ENCODE measurements around the gene DCT. TPM values are rescaled to one million over a fixed set of nuclear protein-coding genes. Genes with fewer than 3 reads are reported as not detected.

Gene DCT
- total RNA-seq, 1 experiment from 2014 or later: 0.12 TPM

DNA sequence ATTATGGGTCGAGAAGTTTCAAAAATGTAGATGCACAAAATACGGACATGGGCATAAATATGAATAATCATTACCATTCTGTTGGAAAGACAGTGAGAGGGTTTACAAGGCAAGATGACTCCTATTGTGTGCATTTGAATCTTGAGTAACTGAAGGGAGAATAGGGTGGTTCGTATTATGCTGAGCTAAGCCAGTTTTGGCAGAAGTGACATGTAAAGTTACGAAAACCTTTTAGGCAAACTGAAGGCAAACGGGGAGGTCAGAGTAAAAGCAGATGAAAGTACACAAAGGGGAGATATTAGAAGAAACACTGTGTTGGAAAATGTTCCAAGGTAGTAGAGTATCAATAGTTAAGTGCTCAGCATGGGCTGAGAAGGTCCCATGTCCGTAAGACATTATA lies 16.8 kb downstream of the DCT start:
- no peak overlapping the region for H2AFZ ChIP-seq (ENCODE audit: low read depth, low read length, poor library complexity, severe bottlenecking)
- no peak overlapping the region for H3K4me2 ChIP-seq (ENCODE audit: low read length)
- no peak overlapping the region for H3K27ac ChIP-seq (ENCODE audit: low read depth, low read length)
- ChIA-PET CTCF (no interaction called here), RAD21 (ENCODE audit: low non-redundant PET in 1 of 2, low total read pairs in 2 of 2, uncharacterized antibody in 2 of 2, unreplicated experiment in 2 of 2) (no interaction called here), POLR2A (no interaction called here)
- no peak overlapping the region for H3K9ac ChIP-seq (ENCODE audit: low read length)
- ATAC-seq (no peak), DNase-seq (ENCODE audit: low read depth, low spot score) (no peak)
- intact Hi-C loops (cut with micrococcal nuclease): no loop called here
- H3K9me2 ChIP-seq (ENCODE audit: insufficient read depth): no peaks in the 10 kb centered on the region
- H3K4me1 ChIP-seq (ENCODE audit: control insufficient read depth in 1 of 2, insufficient read depth in 2 of 2, low read length in 2 of 2): no peaks in the 10 kb centered on the region
- no peaks in the 10 kb centered on the region for H3K27me3 ChIP-seq (ENCODE audit: insufficient read depth, low read length)
- TF ChIP-seq SIN3A (IDR thresholded peaks at IDR 0.05; ENCODE audit: low read depth): no peak
- no peaks in the 10 kb centered on the region for H3K79me2 ChIP-seq (ENCODE audit: insufficient read depth, low read length)
- H3K4me3 ChIP-seq (replicated peaks in 1 of 2; ENCODE audit: low read depth in 1 of 2, low read length in 2 of 2): no peak overlapping the region
- no peaks in the 10 kb centered on the region for H3K36me3 ChIP-seq (ENCODE audit: control insufficient read depth in 1 of 2, insufficient read depth in 2 of 2, low read length in 2 of 2)
- no TSS peak for BruUV-seq (replicated peaks)
- no peaks in the 10 kb centered on the region for H4K20me1 ChIP-seq (ENCODE audit: insufficient read depth)
- H3K9me3 ChIP-seq (ENCODE audit: control insufficient read depth in 1 of 2, insufficient read depth in 1 of 2, low read depth in 1 of 2, low read length in 2 of 2): no peaks in the 10 kb centered on the region

DNA sequence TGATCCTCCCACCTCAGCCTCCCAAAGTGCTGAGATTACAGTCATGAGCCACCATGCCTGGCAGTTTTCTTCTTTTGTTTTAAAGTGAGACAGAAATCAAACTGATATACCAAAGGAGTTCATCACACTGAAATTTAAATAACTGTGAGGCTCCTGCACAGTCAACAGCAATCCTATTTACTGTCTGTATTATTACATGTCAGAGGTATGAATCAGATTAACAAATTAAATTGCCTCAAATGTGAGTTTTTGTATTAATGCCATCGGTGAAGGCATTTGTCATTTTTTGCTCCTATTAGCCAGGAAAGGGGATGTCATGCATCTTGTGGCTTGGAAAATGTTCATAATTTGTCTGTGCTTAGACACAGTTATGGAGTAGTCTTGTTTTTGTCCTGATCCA lies 20.4 kb downstream of the DCT start:
- no peak overlapping the region for H3K4me2 ChIP-seq (ENCODE audit: low read length)
- H3K36me3 ChIP-seq (ENCODE audit: control insufficient read depth in 1 of 2, insufficient read depth in 2 of 2, low read length in 2 of 2): no peaks in the 10 kb centered on the region
- ChIA-PET RAD21 (ENCODE audit: low non-redundant PET in 1 of 2, low total read pairs in 2 of 2, uncharacterized antibody in 2 of 2, unreplicated experiment in 2 of 2) (no interaction called here), CTCF (no interaction called here), POLR2A (no interaction called here)
- no peak for ATAC-seq
- no peak for TF ChIP-seq EGR1 (IDR thresholded peaks at IDR 0.05; ENCODE audit: low read depth)
- no peak for TF ChIP-seq FOSL1 (IDR thresholded peaks at IDR 0.05; ENCODE audit: low read depth)
- TF ChIP-seq POLR2AphosphoS5 (IDR thresholded peaks at IDR 0.05; ENCODE audit: low read depth, low read length): no peak
- TF ChIP-seq, protein P1, sequence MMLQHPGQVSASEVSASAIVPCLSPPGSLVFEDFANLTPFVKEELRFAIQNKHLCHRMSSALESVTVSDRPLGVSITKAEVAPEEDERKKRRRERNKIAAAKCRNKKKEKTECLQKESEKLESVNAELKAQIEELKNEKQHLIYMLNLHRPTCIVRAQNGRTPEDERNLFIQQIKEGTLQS (IDR thresholded peaks at IDR 0.05): no peak
- TF ChIP-seq, protein P2, sequence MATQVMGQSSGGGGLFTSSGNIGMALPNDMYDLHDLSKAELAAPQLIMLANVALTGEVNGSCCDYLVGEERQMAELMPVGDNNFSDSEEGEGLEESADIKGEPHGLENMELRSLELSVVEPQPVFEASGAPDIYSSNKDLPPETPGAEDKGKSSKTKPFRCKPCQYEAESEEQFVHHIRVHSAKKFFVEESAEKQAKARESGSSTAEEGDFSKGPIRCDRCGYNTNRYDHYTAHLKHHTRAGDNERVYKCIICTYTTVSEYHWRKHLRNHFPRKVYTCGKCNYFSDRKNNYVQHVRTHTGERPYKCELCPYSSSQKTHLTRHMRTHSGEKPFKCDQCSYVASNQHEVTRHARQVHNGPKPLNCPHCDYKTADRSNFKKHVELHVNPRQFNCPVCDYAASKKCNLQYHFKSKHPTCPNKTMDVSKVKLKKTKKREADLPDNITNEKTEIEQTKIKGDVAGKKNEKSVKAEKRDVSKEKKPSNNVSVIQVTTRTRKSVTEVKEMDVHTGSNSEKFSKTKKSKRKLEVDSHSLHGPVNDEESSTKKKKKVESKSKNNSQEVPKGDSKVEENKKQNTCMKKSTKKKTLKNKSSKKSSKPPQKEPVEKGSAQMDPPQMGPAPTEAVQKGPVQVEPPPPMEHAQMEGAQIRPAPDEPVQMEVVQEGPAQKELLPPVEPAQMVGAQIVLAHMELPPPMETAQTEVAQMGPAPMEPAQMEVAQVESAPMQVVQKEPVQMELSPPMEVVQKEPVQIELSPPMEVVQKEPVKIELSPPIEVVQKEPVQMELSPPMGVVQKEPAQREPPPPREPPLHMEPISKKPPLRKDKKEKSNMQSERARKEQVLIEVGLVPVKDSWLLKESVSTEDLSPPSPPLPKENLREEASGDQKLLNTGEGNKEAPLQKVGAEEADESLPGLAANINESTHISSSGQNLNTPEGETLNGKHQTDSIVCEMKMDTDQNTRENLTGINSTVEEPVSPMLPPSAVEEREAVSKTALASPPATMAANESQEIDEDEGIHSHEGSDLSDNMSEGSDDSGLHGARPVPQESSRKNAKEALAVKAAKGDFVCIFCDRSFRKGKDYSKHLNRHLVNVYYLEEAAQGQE (IDR thresholded peaks at IDR 0.05; ENCODE audit: low read depth): no peak
- TF ChIP-seq, protein P3, sequence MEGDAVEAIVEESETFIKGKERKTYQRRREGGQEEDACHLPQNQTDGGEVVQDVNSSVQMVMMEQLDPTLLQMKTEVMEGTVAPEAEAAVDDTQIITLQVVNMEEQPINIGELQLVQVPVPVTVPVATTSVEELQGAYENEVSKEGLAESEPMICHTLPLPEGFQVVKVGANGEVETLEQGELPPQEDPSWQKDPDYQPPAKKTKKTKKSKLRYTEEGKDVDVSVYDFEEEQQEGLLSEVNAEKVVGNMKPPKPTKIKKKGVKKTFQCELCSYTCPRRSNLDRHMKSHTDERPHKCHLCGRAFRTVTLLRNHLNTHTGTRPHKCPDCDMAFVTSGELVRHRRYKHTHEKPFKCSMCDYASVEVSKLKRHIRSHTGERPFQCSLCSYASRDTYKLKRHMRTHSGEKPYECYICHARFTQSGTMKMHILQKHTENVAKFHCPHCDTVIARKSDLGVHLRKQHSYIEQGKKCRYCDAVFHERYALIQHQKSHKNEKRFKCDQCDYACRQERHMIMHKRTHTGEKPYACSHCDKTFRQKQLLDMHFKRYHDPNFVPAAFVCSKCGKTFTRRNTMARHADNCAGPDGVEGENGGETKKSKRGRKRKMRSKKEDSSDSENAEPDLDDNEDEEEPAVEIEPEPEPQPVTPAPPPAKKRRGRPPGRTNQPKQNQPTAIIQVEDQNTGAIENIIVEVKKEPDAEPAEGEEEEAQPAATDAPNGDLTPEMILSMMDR (IDR thresholded peaks at IDR 0.05 in 2 of 3, conservative IDR thresholded peaks at IDR 0.05 in 1 of 3; ENCODE audit: borderline replicate concordance in 1 of 3, insufficient read depth in 1 of 3, low read depth in 2 of 3, low read length in 2 of 3): no peak
- TF ChIP-seq CBX3 (IDR thresholded peaks at IDR 0.05; ENCODE audit: low read depth): no peak
- TF ChIP-seq, protein P4, sequence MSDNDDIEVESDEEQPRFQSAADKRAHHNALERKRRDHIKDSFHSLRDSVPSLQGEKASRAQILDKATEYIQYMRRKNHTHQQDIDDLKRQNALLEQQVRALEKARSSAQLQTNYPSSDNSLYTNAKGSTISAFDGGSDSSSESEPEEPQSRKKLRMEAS (IDR thresholded peaks at IDR 0.05): no peak
- no peak for TF ChIP-seq JUND (IDR thresholded peaks at IDR 0.05)
- no peak for TF ChIP-seq POLR2A (IDR thresholded peaks at IDR 0.05; ENCODE audit: borderline replicate concordance, extremely low read depth, insufficient read depth, insufficient read length)
- no peak for TF ChIP-seq ELF1 (IDR thresholded peaks at IDR 0.05; ENCODE audit: borderline replicate concordance, low read depth)
- no peak for TF ChIP-seq SIN3A (IDR thresholded peaks at IDR 0.05; ENCODE audit: low read depth)
- TF ChIP-seq SRF (IDR thresholded peaks at IDR 0.05; ENCODE audit: low read depth): no peak
- no peak for TF ChIP-seq EZH2 (IDR thresholded peaks at IDR 0.05)
- TF ChIP-seq RAD21 (IDR thresholded peaks at IDR 0.05; ENCODE audit: low read depth): no peak
- no peak for TF ChIP-seq TCF7L2 (IDR thresholded peaks at IDR 0.05; ENCODE audit: borderline replicate concordance, extremely low read depth, insufficient read depth, insufficient read length)
- no peak for TF ChIP-seq ZNF274 (IDR thresholded peaks at IDR 0.05; ENCODE audit: low read depth, low read length)
- H3K79me2 ChIP-seq (ENCODE audit: insufficient read depth, low read length): no peaks in the 10 kb centered on the region
- no peaks in the 10 kb centered on the region for H3K27me3 ChIP-seq (ENCODE audit: insufficient read depth, low read length)
- no TSS peak for BruUV-seq (replicated peaks)
- H4K20me1 ChIP-seq (ENCODE audit: insufficient read depth): no peaks in the 10 kb centered on the region
- H3K9me2 ChIP-seq (ENCODE audit: insufficient read depth): no peaks in the 10 kb centered on the region
- H3K9ac ChIP-seq (ENCODE audit: low read length): no peak overlapping the region
- no peak overlapping the region for H3K27ac ChIP-seq (ENCODE audit: low read depth, low read length)
- H3K9me3 ChIP-seq (ENCODE audit: control insufficient read depth in 1 of 2, insufficient read depth in 1 of 2, low read depth in 1 of 2, low read length in 2 of 2): no peaks in the 10 kb centered on the region
- intact Hi-C loops (cut with micrococcal nuclease): no loop called here
- H2AFZ ChIP-seq (ENCODE audit: low read depth, low read length, poor library complexity, severe bottlenecking): no peak overlapping the region
- no peaks in the 10 kb centered on the region for H3K4me1 ChIP-seq (ENCODE audit: control insufficient read depth in 1 of 2, insufficient read depth in 2 of 2, low read length in 2 of 2)
- no peak for DNase-seq (ENCODE audit: low read depth, low spot score)
- no peak overlapping the region for H3K4me3 ChIP-seq (replicated peaks in 1 of 2; ENCODE audit: low read depth in 1 of 2, low read length in 2 of 2)

Measured in HCT116 (cell line).